Activated T-cell treated with anti-CD3 and anti-CD28 coated beads, Interleukin-2, amount 50 U/mL, for 24 hours (primary cell): Measurements from ENCODE around the gene CX3CR1.
"Not testable (repeated sequence)": the region's sequence is repeated elsewhere in the genome, so short reads cannot be mapped to it uniquely, and the experiment has no call there.

ENCODE experiments used
- DNase-seq: peaks from one replicate; pipeline ENCODE4 v3.0.0-alpha.2; 2020
- H3K27ac Mint-ChIP-seq: 2 replicates; pipeline ENCODE4 v1.8.0; 2020; ENCODE audit warnings: mild to moderate bottlenecking, mixed read lengths
- H3K27me3 Mint-ChIP-seq: 2 replicates; pipeline ENCODE4 v1.8.0; 2020; ENCODE audit warnings: mixed read lengths
- H3K36me3 Mint-ChIP-seq: 2 replicates; pipeline ENCODE4 v1.8.0; 2020; ENCODE audit warnings: low read depth, mixed read lengths
- H3K4me1 Mint-ChIP-seq: 2 replicates; pipeline ENCODE4 v1.8.0; 2020; ENCODE audit warnings: low read depth, mixed read lengths
- H3K4me3 Mint-ChIP-seq: 2 replicates; pipeline ENCODE4 v1.8.0; 2020; ENCODE audit warnings: mild to moderate bottlenecking, moderate library complexity, mixed read lengths
- H3K9me3 Mint-ChIP-seq: 2 replicates; pipeline ENCODE4 v1.8.0; 2020; ENCODE audit warnings: mixed read lengths

The CX3CR1 gene, protein sequence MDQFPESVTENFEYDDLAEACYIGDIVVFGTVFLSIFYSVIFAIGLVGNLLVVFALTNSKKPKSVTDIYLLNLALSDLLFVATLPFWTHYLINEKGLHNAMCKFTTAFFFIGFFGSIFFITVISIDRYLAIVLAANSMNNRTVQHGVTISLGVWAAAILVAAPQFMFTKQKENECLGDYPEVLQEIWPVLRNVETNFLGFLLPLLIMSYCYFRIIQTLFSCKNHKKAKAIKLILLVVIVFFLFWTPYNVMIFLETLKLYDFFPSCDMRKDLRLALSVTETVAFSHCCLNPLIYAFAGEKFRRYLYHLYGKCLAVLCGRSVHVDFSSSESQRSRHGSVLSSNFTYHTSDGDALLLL

GRCh38 chr3:39279745-39280517 is at the start of gene CX3CR1:
TSS of gene CX3CR1 (minus strand) at chr3:39280036. CDS start at chr3:39266509, 13,527 bp downstream.
- Mint-ChIP-seq H3K9me3 (no peaks in the 10 kb centered on the region), H3K4me3 (no peak within 1 kb of the TSS), H3K27ac (no peak within 1 kb of the TSS), H3K27me3 (no peaks in the 10 kb centered on the region), H3K36me3 (no peaks in the 10 kb centered on the region), H3K4me1 (peaks cover 11% of the 10 kb centered on the region)
- DNase-seq = no peak

DNA sequence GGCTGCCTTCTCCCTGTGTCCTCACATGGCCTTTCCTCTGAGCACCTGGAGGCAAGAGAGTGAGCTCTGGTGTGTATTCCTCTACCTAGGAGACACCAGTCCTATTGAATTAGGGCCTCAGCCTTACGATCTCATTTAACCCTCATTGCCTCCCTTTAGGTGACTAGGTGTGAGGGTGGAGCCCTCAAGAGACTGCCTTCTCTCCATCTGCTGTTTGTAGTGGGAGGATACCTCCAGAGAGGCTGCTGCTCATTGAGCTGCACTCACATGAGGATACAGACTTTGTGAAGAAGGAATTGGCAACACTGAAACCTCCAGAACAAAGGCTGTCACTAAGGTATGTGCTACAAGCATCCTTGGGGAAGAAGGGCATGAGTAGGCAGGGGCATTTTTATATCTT is 49.7 kb upstream of the CX3CR1 start, which contains the start of gene CCR8:
Gene CCR8, plus strand, starts transcription at position 217 of the 400 bp plus-strand sequence. CDS start 2,623 bp downstream, outside the sequence.
- Mint-ChIP-seq H3K27me3 (no peaks in the 10 kb centered on the region), H3K27ac (peak within 1 kb of the TSS; percentile 80), H3K4me1 (peaks cover 39% of the 10 kb centered on the region), H3K4me3 (no peak within 1 kb of the TSS), H3K9me3 (no peaks in the 10 kb centered on the region), H3K36me3 (no peaks in the 10 kb centered on the region)
- DNase-seq = no peak

DNA sequence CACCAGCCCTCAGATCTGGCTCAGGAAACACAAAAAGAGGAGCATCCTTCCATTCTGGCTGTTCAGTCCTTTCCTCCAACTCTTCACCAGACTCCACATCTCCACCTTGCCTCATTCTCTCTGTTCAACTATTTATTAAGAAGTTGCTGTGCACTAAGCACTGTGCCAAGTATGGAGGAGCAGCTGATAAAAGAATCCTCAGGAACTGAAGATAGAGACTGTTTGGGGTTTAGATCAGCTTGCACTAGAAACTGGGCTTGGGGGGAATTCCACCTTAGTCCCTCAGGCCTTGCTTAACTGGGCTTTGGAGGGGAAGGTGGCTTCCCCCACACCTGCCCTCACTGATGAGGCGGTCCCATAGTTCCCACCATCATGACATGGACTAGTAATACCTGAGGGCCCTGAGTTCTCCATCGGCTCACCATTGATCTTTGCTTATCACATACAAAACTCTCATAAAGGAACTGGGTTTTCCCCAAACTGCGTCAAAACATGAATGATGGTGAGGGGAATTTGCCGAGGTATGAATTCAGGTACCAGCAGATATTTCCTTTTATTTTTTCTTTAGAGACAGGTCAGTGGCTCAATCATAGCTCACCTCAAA is 48.0 kb upstream of the CX3CR1 start:
- H3K4me3 Mint-ChIP-seq = no peak overlapping the region
- no peaks in the 10 kb centered on the region for H3K9me3 Mint-ChIP-seq
- DNase-seq = no peak
- H3K36me3 Mint-ChIP-seq = no peaks in the 10 kb centered on the region
- H3K27ac Mint-ChIP-seq = peak overlapping the region; percentile 80
- peaks cover 46% of the 10 kb centered on the region for H3K4me1 Mint-ChIP-seq
- H3K27me3 Mint-ChIP-seq = no peaks in the 10 kb centered on the region

DNA sequence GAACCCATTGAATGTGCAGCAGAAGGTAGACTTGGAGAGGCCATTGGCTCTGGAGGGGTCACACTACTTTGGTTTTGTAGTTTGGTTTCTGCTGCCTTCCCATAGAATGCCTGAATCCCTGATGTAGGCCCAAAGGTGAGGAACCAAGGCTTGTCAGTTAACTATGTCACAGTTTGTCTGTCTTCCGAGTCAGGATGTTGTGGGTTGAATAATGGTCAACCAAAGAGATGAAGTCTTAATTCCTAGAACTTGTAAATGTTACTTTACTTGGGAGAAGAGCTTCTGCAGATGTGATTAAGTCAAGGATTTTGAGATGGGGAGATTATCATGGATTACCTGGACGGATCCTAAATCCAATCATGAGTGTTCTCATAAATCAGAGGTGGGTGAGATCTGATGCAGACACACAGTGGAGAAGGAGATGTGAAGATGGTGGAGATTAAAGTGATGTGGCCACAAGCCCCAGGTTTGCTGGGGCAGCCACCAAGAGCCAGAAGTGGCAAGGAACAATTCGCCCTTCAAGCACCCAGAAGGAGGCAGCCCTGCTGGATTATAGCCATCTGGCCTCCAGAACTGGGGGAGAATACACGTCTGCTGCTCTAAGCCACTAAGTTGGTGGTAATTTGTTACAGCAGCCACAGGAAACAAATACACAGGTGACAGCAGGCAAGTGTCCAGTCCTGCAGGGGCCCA is 47.4 kb upstream of the CX3CR1 start:
- H3K27ac Mint-ChIP-seq = no peak overlapping the region
- H3K27me3 Mint-ChIP-seq = no peaks in the 10 kb centered on the region
- no peaks in the 10 kb centered on the region for H3K36me3 Mint-ChIP-seq
- peaks cover 49% of the 10 kb centered on the region for H3K4me1 Mint-ChIP-seq
- DNase-seq = no peak
- no peak overlapping the region for H3K4me3 Mint-ChIP-seq
- no peaks in the 10 kb centered on the region for H3K9me3 Mint-ChIP-seq

GRCh38 chr3:39325236-39325635 is 45.4 kb upstream of the CX3CR1 start:
- H3K4me3 Mint-ChIP-seq = no peak overlapping the region
- H3K4me1 Mint-ChIP-seq = peaks cover 59% of the 10 kb centered on the region
- H3K9me3 Mint-ChIP-seq = no peaks in the 10 kb centered on the region
- no peaks in the 10 kb centered on the region for H3K36me3 Mint-ChIP-seq
- no peak overlapping the region for H3K27ac Mint-ChIP-seq
- DNase-seq = no peak
- H3K27me3 Mint-ChIP-seq = peaks cover 3% of the 10 kb centered on the region

GRCh38 chr3:39323494-39323893 is 43.7 kb upstream of the CX3CR1 start:
- Mint-ChIP-seq H3K4me1 (peaks cover 53% of the 10 kb centered on the region), H3K9me3 (no peaks in the 10 kb centered on the region), H3K27me3 (peaks cover 3% of the 10 kb centered on the region), H3K36me3 (no peaks in the 10 kb centered on the region), H3K27ac (no peak overlapping the region), H3K4me3 (no peak overlapping the region)
- DNase-seq = no peak

DNA sequence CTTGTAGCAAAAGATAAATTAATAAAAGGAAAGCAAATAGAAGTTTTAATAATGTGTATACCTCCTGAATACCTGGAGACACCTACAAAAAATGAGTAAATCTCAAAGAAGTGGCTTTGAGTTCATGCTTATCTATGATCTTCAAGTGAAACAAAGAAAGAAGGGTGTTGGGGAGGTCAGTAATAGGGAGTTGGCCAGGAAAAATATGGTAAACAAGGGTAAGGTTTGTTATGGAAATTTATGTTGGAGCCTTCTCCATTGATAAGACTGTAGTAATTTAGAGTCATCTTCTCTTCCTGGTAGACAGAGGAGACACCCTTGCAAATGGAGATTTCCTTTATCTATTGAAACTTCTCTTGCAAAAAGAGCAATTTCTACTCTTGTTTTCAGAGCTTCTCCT is 43.1 kb upstream of the CX3CR1 start:
- Mint-ChIP-seq H3K27ac (no peak overlapping the region), H3K36me3 (no peaks in the 10 kb centered on the region), H3K4me1 (peaks cover 48% of the 10 kb centered on the region)

DNA sequence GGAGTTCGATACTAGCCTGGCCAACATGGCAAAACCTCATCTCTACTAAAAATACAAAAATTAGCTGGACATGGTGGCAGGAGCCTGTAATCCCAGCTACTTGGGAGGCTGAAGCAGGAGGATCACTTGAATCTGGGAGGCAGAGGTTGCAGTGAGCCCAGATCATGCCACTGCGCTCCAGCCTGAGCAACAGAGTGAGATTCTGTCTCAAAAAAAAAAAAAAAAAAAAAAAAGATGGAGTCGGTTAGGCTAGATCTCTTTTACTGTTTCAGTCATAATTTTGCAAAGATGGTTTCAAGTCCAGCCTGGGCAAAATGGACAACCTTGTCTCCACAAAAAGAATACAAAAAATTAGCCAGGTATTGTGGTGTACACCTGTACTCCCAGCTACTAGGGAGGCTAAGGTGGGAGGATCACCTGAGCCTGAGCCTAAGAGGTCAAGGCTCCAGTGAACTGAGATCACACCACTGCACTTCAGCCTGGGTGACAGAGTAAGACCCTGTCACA is 42.4 kb upstream of the CX3CR1 start:
- not testable (repeated sequence) for H3K27ac Mint-ChIP-seq

More for the DNA sequence above, 43.1 kb upstream of the CX3CR1 start:
- Mint-ChIP-seq H3K9me3 (no peaks in the 10 kb centered on the region), H3K4me3 (no peak overlapping the region), H3K27me3 (peaks cover 3% of the 10 kb centered on the region)
- no peak for DNase-seq

GRCh38 chr3:39321574-39321983 is 41.7 kb upstream of the CX3CR1 start:
- Mint-ChIP-seq H3K27ac (peak overlapping the region; percentile 26), H3K4me1 (peaks cover 35% of the 10 kb centered on the region)
- not testable (repeated sequence) for H3K4me3 Mint-ChIP-seq, DNase-seq, H3K27me3 Mint-ChIP-seq, H3K9me3 Mint-ChIP-seq, H3K36me3 Mint-ChIP-seq

More for the DNA sequence above, 42.4 kb upstream of the CX3CR1 start:
- not testable (repeated sequence) for H3K27me3 Mint-ChIP-seq, H3K4me3 Mint-ChIP-seq, DNase-seq, H3K36me3 Mint-ChIP-seq, H3K9me3 Mint-ChIP-seq
- H3K4me1 Mint-ChIP-seq = peaks cover 41% of the 10 kb centered on the region

DNA sequence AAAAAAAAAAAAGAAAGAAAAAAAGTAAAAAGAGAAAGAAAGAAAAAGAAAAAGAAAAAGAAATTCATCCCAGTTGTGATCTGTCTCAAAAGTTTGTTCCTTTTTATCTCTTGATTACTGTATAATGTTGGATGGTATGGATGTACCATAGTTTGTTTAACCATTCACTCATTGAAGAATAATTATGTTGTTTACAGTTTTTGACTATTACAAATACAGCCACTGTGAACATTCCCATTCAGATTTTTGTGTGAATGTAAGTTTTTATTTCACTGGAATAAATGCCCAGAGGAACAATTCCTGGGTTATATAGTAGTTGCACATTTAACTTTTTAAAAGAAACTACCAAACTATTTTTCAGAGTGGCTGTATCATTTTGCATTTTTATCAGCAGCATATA is 39.4 kb upstream of the CX3CR1 start:
- peaks cover 3% of the 10 kb centered on the region for H3K27me3 Mint-ChIP-seq
- peaks cover 36% of the 10 kb centered on the region for H3K4me1 Mint-ChIP-seq
- no peak overlapping the region for H3K4me3 Mint-ChIP-seq
- H3K9me3 Mint-ChIP-seq = peaks cover 7% of the 10 kb centered on the region
- DNase-seq = no peak
- no peaks in the 10 kb centered on the region for H3K36me3 Mint-ChIP-seq
- H3K27ac Mint-ChIP-seq = no peak overlapping the region

- Mint-ChIP-seq H3K27ac (no peak overlapping the region), H3K27me3 (peaks cover 3% of the 10 kb centered on the region), H3K4me1 (peaks cover 33% of the 10 kb centered on the region), H3K36me3 (no peaks in the 10 kb centered on the region), H3K9me3 (peaks cover 10% of the 10 kb centered on the region), H3K4me3 (no peak overlapping the region)
- no peak for DNase-seq
These were observed 38.5 kb upstream of the CX3CR1 start for GRCh38 chr3:39318301-39318700.

DNA sequence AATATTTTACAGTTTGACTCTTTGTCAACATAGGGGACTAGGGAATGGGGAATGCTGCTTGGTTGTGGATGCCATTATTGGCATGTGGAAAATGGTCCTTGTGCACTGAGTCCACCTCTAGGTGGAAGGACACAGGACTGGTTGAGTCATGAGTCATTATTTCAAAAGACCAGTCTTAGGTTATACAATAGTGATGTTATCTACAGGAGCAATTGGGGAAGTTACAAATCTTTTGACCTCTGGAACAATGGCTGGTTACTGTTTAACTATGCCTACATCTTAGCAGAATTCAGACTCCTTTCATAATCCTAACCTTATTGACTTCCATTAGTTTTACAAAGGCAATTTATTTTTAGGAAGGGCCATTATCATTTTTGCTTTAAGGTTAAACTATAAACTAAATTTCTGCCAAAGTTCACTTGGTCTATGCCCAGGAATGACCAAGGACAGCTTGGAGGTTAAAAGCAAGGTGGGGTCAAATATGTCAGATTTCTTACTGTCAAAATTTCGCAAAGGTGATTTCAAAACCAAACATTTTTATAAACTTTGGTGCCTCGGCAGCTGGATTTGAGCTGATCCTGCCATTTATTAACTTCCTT is 37.8 kb upstream of the CX3CR1 start:
- Mint-ChIP-seq H3K9me3 (peaks cover 10% of the 10 kb centered on the region), H3K36me3 (no peaks in the 10 kb centered on the region), H3K27ac (no peak overlapping the region), H3K4me3 (no peak overlapping the region), H3K27me3 (peaks cover 3% of the 10 kb centered on the region), H3K4me1 (peaks cover 27% of the 10 kb centered on the region)
- DNase-seq = no peak

DNA sequence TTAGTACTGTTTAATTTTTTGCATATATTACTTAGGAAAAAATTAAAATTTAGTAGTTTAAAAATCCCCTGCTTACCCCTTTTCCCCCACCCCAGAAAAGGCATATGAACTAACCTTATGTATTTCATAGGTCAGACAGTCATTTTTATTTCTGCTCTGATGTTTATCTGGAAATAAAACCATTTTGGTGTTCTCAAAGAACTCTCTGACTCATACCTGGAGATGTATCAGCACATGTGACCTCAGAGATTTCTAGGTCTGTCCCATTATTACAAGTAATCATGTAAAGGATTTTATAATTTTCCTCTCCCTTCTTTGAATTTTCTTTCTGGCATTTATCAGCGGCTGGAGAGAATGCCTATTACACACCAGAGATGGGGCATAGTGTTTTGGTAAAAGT is 35.6 kb upstream of the CX3CR1 start:
- DNase-seq = no peak
- peaks cover 13% of the 10 kb centered on the region for H3K4me1 Mint-ChIP-seq
- no peaks in the 10 kb centered on the region for H3K36me3 Mint-ChIP-seq
- no peak overlapping the region for H3K27ac Mint-ChIP-seq
- H3K27me3 Mint-ChIP-seq = no peaks in the 10 kb centered on the region
- no peak overlapping the region for H3K4me3 Mint-ChIP-seq
- H3K9me3 Mint-ChIP-seq = peaks cover 10% of the 10 kb centered on the region

DNA sequence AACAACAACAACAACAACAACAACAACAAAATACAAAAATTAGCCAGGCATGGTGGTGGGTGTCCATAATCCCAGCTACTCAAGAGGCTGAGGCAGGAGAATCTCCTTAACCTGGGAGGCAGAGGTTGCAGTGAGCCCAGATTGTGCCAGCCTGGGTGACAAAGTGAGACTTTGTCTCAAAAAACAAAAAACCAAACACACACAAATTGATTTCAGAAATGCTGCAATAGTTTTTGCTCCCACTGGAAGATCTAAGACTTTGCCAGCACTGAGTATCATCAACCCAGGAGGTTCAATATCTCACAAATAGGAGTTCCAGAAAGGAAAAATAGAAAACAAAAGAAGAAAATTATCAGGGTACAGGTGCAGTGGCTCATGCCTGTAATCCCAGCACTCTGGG is 33.5 kb upstream of the CX3CR1 start:
- H3K27ac Mint-ChIP-seq = no peak overlapping the region
- H3K9me3 Mint-ChIP-seq = peaks cover 10% of the 10 kb centered on the region
- DNase-seq = no peak
- H3K4me3 Mint-ChIP-seq = no peak overlapping the region
- H3K27me3 Mint-ChIP-seq = no peaks in the 10 kb centered on the region
- H3K36me3 Mint-ChIP-seq = no peaks in the 10 kb centered on the region
- H3K4me1 Mint-ChIP-seq = peaks cover 13% of the 10 kb centered on the region
